ENCODE measurements around the gene ZCCHC10. TPM values are rescaled to one million over a fixed set of nuclear protein-coding genes. Genes with fewer than 3 reads are reported as not detected.

The ZCCHC10 gene
- total RNA-seq, 1 donor from 2014 or later: 19.8 TPM

- no peaks in the 10 kb centered on the region for H3K27me3 ChIP-seq (ENCODE audit: control insufficient read depth, insufficient read depth, low read length)
- DNase-seq (ENCODE audit: low read depth): no peak
- TF ChIP-seq CTCF (IDR thresholded peaks at IDR 0.05; ENCODE audit: insufficient read depth, low read length, poor library complexity, severe bottlenecking): no peak
- no peaks in the 10 kb centered on the region for H3K36me3 ChIP-seq (ENCODE audit: control insufficient read depth, insufficient read depth, low read length)
- peak overlapping the region; percentile 98 for H3K4me3 ChIP-seq (ENCODE audit: low read depth, low read length)
Measured at GRCh38 chr5:133052317-133053175, 26.2 kb upstream of the ZCCHC10 start.

GRCh38 chr5:133051542-133052316 is 25.4 kb upstream of the ZCCHC10 start, which contains the start of gene HSPA4:
Gene HSPA4, plus strand, starts transcription at chr5:133052013. Its CDS starts 238 bp downstream, at chr5:133052251.
- peak; percentile 89 for DNase-seq (ENCODE audit: low read depth)

GRCh38 chr5:133051061-133051541 is 24.8 kb upstream of the ZCCHC10 start:
- no peak for TF ChIP-seq CTCF (IDR thresholded peaks at IDR 0.05; ENCODE audit: insufficient read depth, low read length, poor library complexity, severe bottlenecking)
- Histone ChIP-seq H3K4me3 (ENCODE audit: low read depth, low read length) (peak overlapping the region; percentile 98), H3K27me3 (ENCODE audit: control insufficient read depth, insufficient read depth, low read length) (no peaks in the 10 kb centered on the region), H3K36me3 (ENCODE audit: control insufficient read depth, insufficient read depth, low read length) (no peaks in the 10 kb centered on the region)
- no peak for DNase-seq (ENCODE audit: low read depth)

More at GRCh38 chr5:133051542-133052316, 25.4 kb upstream of the ZCCHC10 start, which contains the start of gene HSPA4:
- peak within 1 kb of the TSS; percentile 98 for H3K4me3 ChIP-seq (ENCODE audit: low read depth, low read length)
- no peaks in the 10 kb centered on the region for H3K27me3 ChIP-seq (ENCODE audit: control insufficient read depth, insufficient read depth, low read length)
- no peak for TF ChIP-seq CTCF (IDR thresholded peaks at IDR 0.05; ENCODE audit: insufficient read depth, low read length, poor library complexity, severe bottlenecking)
- H3K36me3 ChIP-seq (ENCODE audit: control insufficient read depth, insufficient read depth, low read length): no peaks in the 10 kb centered on the region

GRCh38 chr5:133050521-133050920 is 24.2 kb upstream of the ZCCHC10 start:
- Histone ChIP-seq H3K36me3 (ENCODE audit: control insufficient read depth, insufficient read depth, low read length) (no peaks in the 10 kb centered on the region), H3K4me3 (ENCODE audit: low read depth, low read length) (peak overlapping the region; percentile 98), H3K27me3 (ENCODE audit: control insufficient read depth, insufficient read depth, low read length) (no peaks in the 10 kb centered on the region)
- DNase-seq (ENCODE audit: low read depth): no peak
- no peak for TF ChIP-seq CTCF (IDR thresholded peaks at IDR 0.05; ENCODE audit: insufficient read depth, low read length, poor library complexity, severe bottlenecking)

GRCh38 chr5:133049726-133050048 is 23.3 kb upstream of the ZCCHC10 start:
- no peak overlapping the region for H3K4me3 ChIP-seq (ENCODE audit: low read depth, low read length)
- no peaks in the 10 kb centered on the region for H3K27me3 ChIP-seq (ENCODE audit: control insufficient read depth, insufficient read depth, low read length)
- DNase-seq (ENCODE audit: low read depth): no peak
- no peak for TF ChIP-seq CTCF (IDR thresholded peaks at IDR 0.05; ENCODE audit: insufficient read depth, low read length, poor library complexity, severe bottlenecking)
- H3K36me3 ChIP-seq (ENCODE audit: control insufficient read depth, insufficient read depth, low read length): no peaks in the 10 kb centered on the region
